DMS79 (cell line): Measurements from ENCODE around the gene PUM1.

ENCODE experiments used
- DNase-seq: peaks from one replicate; lab custom pipeline; 2025; lab: John Stamatoyannopoulos, UW

PUM1 gene

DNA sequence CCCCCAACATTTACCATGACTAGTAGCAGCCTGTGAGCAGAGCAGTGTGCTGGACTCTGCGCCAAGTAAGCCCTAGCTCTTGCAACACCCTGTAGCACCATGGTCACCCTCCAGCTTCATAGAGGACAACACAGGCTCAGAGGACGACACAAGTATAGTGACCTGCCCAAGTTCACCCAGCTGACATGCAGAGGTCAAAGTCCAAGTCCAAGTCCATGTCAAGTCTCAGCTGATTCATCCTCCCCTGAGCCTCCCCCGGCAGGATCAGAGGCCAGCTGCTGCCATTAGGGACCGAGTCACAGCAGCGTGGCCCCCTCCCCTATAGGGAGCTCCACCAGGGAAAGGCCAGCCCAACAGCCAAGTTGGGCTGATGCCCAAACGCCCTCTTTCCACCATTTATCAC is 172.8 kb downstream of the PUM1 start:
- DNase-seq = no peak

DNA sequence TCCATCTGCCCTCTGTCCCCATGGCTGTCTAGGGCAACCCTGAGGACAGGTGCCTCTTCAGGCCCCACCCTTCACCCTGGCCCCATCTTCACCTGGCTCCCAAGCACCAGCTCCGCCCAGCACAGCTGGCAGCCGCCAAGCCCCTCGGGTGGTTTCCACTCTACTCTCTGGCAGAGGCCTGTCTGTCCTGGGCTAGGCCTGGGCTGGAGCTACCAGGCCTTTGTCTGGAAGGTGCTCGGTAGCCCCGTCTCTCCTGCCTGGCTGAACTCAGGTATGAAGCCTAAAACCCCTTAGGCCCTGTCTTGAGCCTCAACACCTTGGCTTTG is 174.3 kb downstream of the PUM1 start:
- DNase-seq = no peak

DNA sequence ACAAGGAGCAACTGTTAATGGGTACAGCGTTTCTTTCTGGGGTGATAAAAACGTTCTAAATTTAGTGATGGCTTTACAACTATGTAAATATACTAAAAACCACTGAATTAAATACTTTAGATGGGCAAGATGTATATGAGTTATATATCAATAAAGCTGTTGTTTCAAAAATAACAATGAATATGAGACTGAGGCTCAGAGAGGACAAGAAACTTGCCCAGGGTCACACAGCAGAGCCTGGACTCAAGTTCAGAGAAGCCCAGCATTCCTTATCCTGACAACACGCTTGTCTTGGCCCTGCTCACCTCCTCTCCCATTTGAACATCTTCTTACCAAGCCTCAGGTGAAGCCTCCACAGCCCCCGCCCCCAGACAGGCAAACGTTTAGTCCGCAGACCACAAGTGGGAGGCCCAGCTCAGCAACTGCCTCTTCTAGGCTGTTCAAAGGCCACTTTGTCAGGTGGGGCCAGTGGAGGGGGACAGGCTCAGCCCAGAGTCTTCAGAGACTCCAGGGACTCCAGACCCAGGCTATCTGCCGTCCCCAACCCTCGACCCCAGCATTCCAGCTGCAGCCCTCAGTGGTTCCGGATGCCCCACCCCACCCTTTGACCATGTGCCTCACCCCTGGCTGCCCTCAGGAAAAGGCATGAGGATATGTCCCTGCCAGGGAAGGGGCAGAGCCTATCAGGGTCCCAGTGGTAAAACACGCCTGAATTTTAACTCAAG is 174.9 kb downstream of the PUM1 start:
- no peak for DNase-seq

DNA sequence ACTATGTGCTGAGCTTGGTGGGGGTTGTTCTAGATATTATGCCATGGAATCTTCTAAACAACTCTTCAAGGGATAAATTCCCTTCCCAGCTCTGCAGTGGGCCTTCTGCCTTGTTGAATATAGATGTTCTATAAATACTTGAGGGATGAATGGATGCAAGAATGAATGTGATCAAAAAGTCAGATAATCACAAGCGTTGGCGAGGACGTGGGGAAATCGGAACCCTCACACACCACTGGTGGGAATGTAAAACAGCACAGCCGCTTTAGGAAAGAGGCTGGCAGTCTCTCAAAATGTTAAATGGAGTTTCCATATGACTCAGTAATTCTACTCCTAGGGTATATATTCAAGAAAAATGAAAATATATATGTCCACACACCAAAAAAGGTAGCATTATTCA is 176.0 kb downstream of the PUM1 start:
- DNase-seq = no peak

DNA sequence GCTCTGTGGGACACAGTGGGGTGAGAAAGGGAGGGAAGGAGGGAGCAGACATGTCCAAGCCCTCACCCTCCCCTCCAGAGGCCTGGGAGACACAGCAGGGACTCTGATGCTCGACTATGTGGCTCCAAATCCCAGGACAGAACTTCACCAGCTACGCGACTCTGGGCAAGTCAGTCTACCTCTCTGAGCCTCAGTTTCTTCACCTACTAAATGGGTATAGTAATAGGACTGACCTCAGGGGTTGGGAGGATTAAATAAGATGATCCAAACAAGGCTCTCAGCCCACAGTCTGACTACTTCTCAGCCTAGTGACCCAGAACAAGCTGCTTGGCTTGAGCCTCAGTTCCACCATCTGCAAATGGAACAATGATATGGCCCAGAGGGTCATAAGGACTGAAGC is 176.5 kb downstream of the PUM1 start:
- no peak for DNase-seq

DNA sequence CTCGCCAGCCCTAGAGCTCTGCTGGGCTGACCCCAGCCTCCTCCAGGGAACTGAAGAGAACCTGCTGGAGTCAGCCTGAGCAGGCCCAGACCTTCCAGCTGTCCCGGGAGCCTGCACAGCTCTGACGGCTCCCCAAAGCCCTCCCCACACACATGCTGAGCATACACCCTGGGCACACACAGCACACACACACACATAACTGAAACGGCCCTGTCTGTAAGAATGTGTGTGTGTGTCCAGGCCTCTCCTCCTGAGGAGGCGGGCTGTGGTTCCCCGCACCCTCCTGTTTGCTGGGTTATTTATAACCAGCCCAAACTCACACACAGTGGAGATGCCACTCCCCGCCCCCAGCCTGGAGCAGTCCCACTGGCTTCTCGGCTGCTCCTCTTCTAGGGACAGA is 177.1 kb downstream of the PUM1 start:
- no peak for DNase-seq

DNA sequence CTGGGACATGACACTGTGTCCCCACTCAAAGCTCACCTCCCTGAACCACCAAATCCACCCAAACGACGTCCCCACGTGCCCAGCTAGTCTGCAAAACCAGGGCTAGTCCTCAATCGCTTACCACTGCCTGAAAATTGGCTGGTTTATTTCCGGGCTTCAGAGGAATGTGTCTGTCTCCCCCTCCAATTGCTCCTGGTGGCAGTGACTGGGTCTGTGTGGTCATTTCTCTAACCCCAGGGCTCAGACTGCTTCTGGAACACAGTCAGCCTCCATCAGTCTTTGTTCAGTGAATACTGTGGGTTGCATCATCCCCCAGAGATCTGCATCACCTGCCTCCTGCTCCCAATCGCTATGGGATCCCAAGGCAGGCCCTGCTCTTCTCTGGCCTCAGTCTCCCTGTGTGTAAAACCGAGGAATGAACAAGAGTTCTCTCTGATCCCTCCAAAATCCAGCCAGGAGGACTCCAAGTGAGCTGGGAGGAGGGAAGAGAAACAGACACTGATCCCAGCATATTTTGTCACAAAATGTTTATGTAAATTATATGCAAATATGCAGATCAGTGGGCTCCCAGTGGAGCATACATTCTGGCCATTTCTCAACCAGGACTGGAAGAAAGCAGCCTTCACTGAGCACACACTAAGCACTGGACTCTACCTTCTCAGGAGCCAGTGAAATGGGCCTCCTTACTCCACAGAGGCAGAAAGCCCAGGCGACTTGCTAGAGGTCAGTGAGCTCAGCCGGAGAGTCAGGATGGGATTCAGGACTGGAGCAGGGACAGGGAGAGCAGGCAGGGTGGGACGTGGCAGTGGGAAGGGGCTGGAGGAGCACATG is 177.8 kb downstream of the PUM1 start:
- DNase-seq = no peak

DNA sequence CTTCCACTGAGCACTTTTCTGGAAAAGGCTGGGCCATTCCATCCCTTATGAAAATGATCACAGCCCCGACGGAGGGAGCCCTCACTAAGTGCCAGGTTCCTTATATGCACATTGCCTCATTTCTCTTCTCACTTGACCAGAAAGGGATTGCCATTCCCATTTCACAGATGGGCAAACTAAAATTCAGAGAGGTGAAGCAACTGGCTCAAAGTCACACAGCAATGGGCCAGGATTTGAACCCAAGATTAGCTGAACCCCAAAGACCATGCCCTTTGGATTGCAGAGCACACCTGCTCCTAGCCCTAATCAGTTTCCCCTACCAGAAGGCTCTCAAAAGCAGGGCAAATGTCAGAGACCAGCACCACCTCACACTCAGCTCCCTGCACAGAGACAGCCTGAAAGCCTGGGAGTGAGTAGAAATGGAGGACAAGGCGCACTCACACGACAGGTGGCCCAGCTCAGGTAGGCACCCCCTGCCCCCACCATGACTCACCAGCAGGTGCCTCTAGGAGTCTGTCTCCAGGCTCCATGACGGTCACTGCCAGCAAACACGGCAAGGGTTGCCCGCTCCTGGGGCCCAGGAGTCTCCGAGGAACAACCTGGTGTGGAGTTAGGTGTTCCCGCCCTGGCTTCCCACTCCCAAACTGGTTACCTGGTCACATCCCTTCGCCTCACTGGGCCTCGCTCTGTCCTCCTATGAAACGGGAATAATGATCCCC is 178.6 kb downstream of the PUM1 start:
- no peak for DNase-seq

DNA sequence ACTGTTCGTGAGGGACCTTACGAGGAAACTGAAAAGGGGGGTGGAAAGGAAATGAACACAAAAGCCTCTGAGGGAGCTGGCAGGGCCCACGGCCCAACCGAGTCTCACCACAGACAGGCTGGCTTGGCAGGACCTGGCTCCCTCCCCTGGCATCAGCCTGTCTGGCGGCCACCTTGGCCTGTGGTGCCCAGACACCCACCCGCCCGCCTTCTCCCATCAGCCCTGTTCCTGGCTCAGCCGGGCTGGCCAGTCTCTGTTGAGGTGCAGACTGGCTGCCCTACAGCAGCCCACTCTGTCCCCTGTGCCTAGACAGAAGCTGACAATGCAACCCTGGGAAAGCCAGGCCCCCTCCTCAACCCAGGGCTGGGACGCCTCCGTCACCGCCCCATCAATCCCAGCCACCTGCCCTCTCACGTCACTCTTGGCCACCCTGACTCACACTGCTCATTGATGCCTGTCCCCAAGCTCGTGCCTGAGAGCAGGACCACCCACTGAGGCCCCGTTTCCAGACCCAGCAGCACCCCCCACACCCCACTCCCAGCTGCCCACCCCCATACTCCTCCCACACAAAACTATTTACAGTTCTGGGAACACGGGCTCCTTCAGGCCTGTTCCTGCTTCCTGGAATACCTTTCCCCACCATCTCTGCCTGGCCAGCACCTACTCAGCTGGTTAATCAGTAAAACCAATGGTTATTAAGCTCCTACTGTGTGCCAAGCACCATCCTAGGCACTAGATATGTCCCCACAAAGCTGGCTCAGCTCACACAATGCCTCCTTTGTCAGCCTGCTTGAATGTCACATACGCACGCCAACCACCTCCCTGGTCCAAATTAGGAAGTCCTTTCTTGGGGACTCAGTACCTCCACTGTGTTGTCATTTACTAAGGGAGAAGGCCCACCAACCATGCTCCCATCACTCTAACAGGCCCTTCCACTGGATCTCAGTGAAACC is 179.7 kb downstream of the PUM1 start:
- no peak for DNase-seq

DNA sequence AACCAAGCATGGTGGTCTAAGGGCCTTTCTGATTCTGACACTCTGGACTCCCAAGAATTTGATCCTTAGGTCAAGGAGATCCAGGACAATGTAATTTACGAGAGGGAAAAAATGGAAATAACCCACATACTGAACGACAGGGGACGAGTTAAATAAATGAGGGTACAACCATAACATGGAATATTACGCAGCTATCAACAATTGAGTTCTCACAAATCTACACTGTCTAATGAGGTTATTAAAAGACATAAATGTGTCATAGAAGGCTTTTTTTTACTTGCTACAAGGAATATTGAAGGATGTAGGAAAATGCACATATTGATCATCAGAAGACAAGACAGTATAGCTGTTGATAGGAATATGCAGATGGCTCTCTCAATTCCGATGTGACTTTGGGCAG is 180.8 kb downstream of the PUM1 start:
- no peak for DNase-seq

DNA sequence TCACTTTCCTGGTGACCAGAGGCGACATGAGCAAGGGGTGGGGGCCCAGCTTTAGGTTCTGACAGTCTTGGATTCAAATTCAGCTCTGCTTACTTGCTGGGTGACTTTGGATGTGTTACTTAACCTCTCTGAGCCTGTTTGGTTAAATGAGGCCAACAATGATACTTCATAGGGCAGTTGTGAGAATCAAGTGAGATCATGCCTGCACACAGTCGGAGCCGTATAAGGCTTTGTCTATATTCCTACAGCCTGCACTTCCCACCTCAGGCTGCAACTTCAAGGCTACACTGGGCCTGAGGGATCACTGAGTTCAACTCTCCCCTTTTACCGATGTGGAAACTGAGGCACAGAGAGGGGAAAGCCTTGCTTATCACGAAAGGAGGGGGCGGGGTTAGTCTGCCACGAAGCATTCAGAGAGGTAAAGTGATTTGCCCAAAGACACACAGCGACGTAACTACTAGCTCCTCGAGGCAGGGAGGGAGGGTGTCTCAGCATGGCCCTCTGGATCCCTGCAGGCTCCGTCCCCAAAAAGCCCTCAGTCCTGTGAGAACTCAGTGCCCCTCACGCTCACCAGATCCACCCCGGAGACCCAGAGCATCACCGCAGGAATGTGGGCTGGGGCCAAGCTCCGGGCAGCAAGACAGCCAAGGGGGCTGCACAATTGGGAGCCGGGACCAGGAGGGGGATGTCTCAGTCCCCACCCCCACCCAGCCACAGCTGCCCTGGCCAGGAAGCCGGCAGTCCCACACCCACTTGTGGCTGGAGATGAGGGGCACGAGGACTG is 181.9 kb downstream of the PUM1 start:
- no peak for DNase-seq

DNA sequence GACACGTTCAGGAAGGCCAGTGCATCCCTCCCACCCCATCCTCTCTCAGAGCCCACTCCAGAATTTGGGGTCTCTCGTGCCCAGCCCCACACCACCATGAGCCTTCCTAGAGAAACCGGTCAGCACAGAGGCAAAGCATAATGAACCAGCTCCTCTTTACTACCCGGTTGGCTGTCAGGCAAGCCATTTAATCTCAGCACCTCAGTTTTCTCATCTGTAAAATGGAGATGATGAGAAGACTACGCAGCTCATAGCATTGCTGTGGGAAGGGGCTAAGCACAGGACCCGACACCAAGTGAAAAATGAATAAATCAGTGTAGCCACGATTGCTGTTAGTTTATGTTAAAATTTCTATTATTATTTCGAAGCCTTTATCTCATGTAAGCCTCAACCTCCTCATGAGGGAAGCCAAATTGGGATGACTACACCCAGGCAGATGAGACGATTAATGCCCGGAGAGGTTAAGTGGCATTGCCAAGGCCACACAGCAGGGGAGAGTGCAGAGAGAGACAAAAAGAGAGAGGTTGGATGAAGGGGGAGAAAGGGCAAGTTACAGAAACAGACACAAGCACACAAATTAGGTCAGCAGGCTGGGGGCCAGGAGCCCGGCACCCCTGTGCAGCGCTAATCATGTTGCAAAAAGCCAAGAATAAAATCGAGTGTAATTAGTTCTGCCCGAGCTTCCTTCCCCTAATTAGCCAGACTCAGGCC is 182.7 kb downstream of the PUM1 start:
- DNase-seq = no peak
